WTC11 (cell line): Measurements from ENCODE around the gene GDPGP1. TPM values are rescaled to one million over a fixed set of nuclear protein-coding genes. Genes with fewer than 3 reads are reported as not detected.
A peak's percentile ranks its signal among the peaks of the same experiment; 100 is the strongest.

Experiments used
- ATAC-seq: fragments of 200-7000 bp; cut with Tn5 transposase; 2 replicates; pipeline ENCODE4 v1.10.0; 2021; ENCODE audit warnings: mild to moderate bottlenecking, moderate library complexity
- CTCF ChIA-PET: fragments of 300-600 bp; sonication (Branson Sonifier 250); formaldehyde crosslinking; loops from one replicate; lab custom pipeline; 2021; ENCODE audit warnings: antibody characterized with exemption; lab: Charles Lee
- POLR2A ChIA-PET: fragments of 350-600 bp; sonication (Branson Sonifier 250); formaldehyde crosslinking; loops from one replicate; lab custom pipeline; 2021; ENCODE audit warnings: antibody characterized with exemption; lab: Charles Lee
- DNase-seq: peaks from one replicate; pipeline ENCODE4 v3.0.0; 2021; ENCODE audit warnings: low spot score
- H3K27ac Mint-ChIP-seq: 2 replicates; pipeline ENCODE4 v1.8.0; 2021; ENCODE audit warnings: mixed read lengths
- H3K27me3 Mint-ChIP-seq: 2 replicates; pipeline ENCODE4 v1.8.0; 2021; ENCODE audit warnings: low read depth, mild to moderate bottlenecking, moderate library complexity, mixed read lengths
- H3K36me3 Mint-ChIP-seq: 2 replicates; pipeline ENCODE4 v1.8.0; 2021; ENCODE audit warnings: mixed read lengths
- H3K4me1 Mint-ChIP-seq: 2 replicates; pipeline ENCODE4 v1.8.0; 2022; ENCODE audit warnings: mixed read lengths
- H3K4me3 Mint-ChIP-seq: 2 replicates; pipeline ENCODE4 v1.8.0; 2021; ENCODE audit warnings: mild to moderate bottlenecking, moderate library complexity, mixed read lengths
- H3K9me3 Mint-ChIP-seq: 2 replicates; pipeline ENCODE4 v1.8.0; 2021; ENCODE audit warnings: mixed read lengths
- ETV6 ChIP-seq: sonication (generic); formaldehyde crosslinking; IDR thresholded peaks from 2 replicates; pipeline ENCODE4 v1.8.1; 2022; ENCODE audit warnings: mild to moderate bottlenecking, missing genetic modification reagents
- KAT7 ChIP-seq: sonication (generic); formaldehyde crosslinking; IDR thresholded peaks from 2 replicates; pipeline ENCODE4 v1.8.1; 2023; ENCODE audit warnings: missing genetic modification reagents, mild to moderate bottlenecking, borderline replicate concordance
- NFE2L1 ChIP-seq: sonication (generic); formaldehyde crosslinking; IDR thresholded peaks from 2 replicates; pipeline ENCODE4 v1.8.1; 2023; ENCODE audit warnings: missing genetic modification reagents
- NFYB ChIP-seq: sonication (generic); formaldehyde crosslinking; conservative IDR thresholded peaks from 2 replicates; pipeline ENCODE4 v1.8.0; 2022; ENCODE audit warnings: low read depth, missing genetic modification reagents
- NR2C2 ChIP-seq: sonication (generic); formaldehyde crosslinking; IDR thresholded peaks from 2 replicates; pipeline ENCODE4 v1.8.0; 2022; ENCODE audit warnings: mild to moderate bottlenecking, missing genetic modification reagents
- RELA ChIP-seq: sonication (generic); formaldehyde crosslinking; IDR thresholded peaks from 2 replicates; pipeline ENCODE4 v1.8.1; 2022; ENCODE audit warnings: missing genetic modification reagents, mild to moderate bottlenecking, borderline replicate concordance
- RORB ChIP-seq: fragments of 250-450 bp; sonication (Bioruptor Pico); IDR thresholded peaks from 2 replicates; pipeline ENCODE4 v1.9.0; 2021; ENCODE audit warnings: mild to moderate bottlenecking
- SMAD3 ChIP-seq: sonication (generic); formaldehyde crosslinking; IDR thresholded peaks from 2 replicates; pipeline ENCODE4 v1.8.0; 2022; ENCODE audit warnings: missing genetic modification reagents, mild to moderate bottlenecking, borderline replicate concordance
- TCF7 ChIP-seq: sonication (generic); formaldehyde crosslinking; IDR thresholded peaks from 2 replicates; pipeline ENCODE4 v1.8.0; 2022; ENCODE audit warnings: mild to moderate bottlenecking, low read depth, missing genetic modification reagents, moderate library complexity
- TEAD4 ChIP-seq: sonication (generic); formaldehyde crosslinking; IDR thresholded peaks from 2 replicates; pipeline ENCODE4 v1.8.0; 2022; ENCODE audit warnings: mild to moderate bottlenecking, missing genetic modification reagents
- TP53 ChIP-seq: sonication (generic); formaldehyde crosslinking; IDR thresholded peaks from 2 replicates; pipeline ENCODE4 v1.8.1; 2023; ENCODE audit warnings: mild to moderate bottlenecking, missing genetic modification reagents
- ZNF138 ChIP-seq: sonication (generic); formaldehyde crosslinking; conservative IDR thresholded peaks from 2 replicates; pipeline ENCODE4 v1.8.1; 2022; ENCODE audit warnings: mild to moderate bottlenecking, moderate library complexity, missing genetic modification reagents
- ZNF317 ChIP-seq: sonication (generic); formaldehyde crosslinking; IDR thresholded peaks from 2 replicates; pipeline ENCODE4 v1.8.1; 2023; ENCODE audit warnings: low read depth, mild to moderate bottlenecking, moderate library complexity, missing genetic modification reagents, borderline replicate concordance
- ZNF396 ChIP-seq: fragments of 250-450 bp; sonication (Bioruptor Pico); IDR thresholded peaks from 2 replicates; pipeline ENCODE4 v1.8.0; 2021; ENCODE audit warnings: mild to moderate bottlenecking, moderate library complexity, borderline replicate concordance
- ZNF671 ChIP-seq: fragments of 250-450 bp; sonication (Bioruptor Pico); IDR thresholded peaks from 2 replicates; pipeline ENCODE4 v1.8.0; 2021; ENCODE audit warnings: mild to moderate bottlenecking
- total RNA-seq: library from RNA; stranded (reverse); gene quantifications from 3 replicates; pipeline ENCODE4 v1.2.3, GENCODE V29; 2021
- TF ChIP-seq, protein P1 (sequence below): sonication (generic); formaldehyde crosslinking; IDR thresholded peaks from 2 replicates; pipeline ENCODE4 v1.8.0; 2022; ENCODE audit warnings: missing genetic modification reagents
- TF ChIP-seq, protein P2 (sequence below): fragments of 250-450 bp; sonication (Bioruptor Pico); IDR thresholded peaks from 2 replicates; pipeline ENCODE4 v1.9.0; 2021; ENCODE audit warnings: mild to moderate bottlenecking
- TF ChIP-seq, protein P3 (sequence below): fragments of 250-450 bp; sonication (Bioruptor Pico); IDR thresholded peaks from 2 replicates; pipeline ENCODE4 v1.9.0; 2021; ENCODE audit warnings: mild to moderate bottlenecking
- TF ChIP-seq, protein P4 (sequence below): sonication (generic); formaldehyde crosslinking; IDR thresholded peaks from 2 replicates; pipeline ENCODE4 v1.8.1; 2023; ENCODE audit warnings: mild to moderate bottlenecking, missing genetic modification reagents, moderate library complexity
- TF ChIP-seq, protein P5 (sequence below): sonication (generic); formaldehyde crosslinking; conservative IDR thresholded peaks from 2 replicates; pipeline ENCODE4 v1.8.1; 2022; ENCODE audit warnings: mild to moderate bottlenecking, missing genetic modification reagents
- TF ChIP-seq, protein P6 (sequence below): sonication (generic); formaldehyde crosslinking; IDR thresholded peaks from 2 replicates; pipeline ENCODE4 v1.8.1; 2023; ENCODE audit warnings: mild to moderate bottlenecking, missing genetic modification reagents

The GDPGP1 gene
- total RNA-seq, 1 experiment from 2014 or later, result 2.6 TPM

DNA sequence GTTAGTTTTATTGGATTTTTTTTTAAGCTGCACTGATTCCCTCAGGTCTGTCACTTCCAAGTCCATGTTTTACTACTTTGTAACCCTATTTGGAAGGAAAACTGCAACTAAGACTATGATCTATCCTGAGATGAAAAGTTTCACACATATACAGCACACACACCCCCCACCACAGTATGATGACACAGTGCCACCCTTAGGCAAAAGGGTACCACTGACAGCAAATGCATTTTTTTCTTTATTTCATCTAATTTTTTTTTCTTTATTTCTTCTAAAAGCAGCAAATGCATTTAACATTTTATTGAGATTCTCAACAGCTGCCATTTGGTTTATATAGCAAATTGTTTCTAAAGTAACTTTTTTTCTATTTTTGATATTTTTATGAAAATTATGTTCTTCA, 52.7 kb downstream of the GDPGP1 start (continued):
- TF ChIP-seq, protein P1, sequence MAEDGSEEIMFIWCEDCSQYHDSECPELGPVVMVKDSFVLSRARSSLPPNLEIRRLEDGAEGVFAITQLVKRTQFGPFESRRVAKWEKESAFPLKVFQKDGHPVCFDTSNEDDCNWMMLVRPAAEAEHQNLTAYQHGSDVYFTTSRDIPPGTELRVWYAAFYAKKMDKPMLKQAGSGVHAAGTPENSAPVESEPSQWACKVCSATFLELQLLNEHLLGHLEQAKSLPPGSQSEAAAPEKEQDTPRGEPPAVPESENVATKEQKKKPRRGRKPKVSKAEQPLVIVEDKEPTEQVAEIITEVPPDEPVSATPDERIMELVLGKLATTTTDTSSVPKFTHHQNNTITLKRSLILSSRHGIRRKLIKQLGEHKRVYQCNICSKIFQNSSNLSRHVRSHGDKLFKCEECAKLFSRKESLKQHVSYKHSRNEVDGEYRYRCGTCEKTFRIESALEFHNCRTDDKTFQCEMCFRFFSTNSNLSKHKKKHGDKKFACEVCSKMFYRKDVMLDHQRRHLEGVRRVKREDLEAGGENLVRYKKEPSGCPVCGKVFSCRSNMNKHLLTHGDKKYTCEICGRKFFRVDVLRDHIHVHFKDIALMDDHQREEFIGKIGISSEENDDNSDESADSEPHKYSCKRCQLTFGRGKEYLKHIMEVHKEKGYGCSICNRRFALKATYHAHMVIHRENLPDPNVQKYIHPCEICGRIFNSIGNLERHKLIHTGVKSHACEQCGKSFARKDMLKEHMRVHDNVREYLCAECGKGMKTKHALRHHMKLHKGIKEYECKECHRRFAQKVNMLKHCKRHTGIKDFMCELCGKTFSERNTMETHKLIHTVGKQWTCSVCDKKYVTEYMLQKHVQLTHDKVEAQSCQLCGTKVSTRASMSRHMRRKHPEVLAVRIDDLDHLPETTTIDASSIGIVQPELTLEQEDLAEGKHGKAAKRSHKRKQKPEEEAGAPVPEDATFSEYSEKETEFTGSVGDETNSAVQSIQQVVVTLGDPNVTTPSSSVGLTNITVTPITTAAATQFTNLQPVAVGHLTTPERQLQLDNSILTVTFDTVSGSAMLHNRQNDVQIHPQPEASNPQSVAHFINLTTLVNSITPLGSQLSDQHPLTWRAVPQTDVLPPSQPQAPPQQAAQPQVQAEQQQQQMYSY (CRISPR knock-in tag), result no peak
- TF ChIP-seq ZNF317, result no peak

DNA sequence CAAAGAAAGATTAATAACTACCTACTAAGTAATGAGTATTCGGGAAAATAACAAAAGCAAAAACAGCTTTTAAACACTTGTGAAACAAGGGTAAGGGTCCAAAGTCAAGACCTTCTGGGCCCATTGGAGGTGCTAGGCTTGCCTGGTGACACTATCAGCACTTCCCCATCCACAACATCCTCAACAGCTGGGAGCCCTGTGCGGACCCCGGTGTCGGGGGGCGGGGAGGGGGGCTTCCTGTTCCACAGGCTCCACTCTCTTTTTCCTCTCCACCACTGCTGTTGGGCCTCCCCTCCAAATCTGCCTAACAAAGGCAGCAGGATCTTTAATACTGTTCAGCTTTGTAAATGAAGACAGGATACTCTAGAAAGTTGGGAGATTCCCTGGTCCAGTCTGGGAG, 53.1 kb downstream of the GDPGP1 start:
- POLR2A ChIA-PET, result interaction anchor here (0.9 to 1.1 kb wide), 2 partner anchors 21 to 66 kb away, joined by 3 read pairs; partner anchors contain the start of gene NGRN

DNA sequence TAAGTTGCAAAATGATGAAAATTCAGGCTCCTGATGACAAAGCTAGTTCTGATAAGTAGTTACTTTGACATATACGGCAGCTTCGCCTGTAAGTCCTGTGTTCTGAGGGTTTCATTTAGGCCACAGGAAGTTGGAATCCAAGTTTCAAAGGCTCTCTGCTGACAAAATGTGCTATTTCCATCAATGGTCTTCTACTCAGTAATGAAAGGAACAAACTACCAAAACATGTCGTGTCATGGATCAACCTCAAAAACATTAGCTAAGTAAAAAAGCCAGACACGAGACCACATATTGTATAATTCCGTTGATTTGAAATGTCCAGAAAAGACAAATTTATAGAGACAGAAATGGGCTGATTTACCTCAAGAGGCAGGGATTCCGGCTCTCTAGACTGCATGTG, 53.9 kb downstream of the GDPGP1 start:
- ChIA-PET CTCF (interaction anchor here (0.6 to 3.1 kb wide), 6 partner anchors 13 to 487 kb away, joined by 3 to 14 read pairs (median 3); partner anchors contain the start of genes CIB1 and GDPGP1), POLR2A (interaction anchor here (1.1 kb wide), 1 partner anchor 66 kb away, joined by 3 read pairs; no protein-coding TSS in a partner anchor)
- DNase-seq (no peak), ATAC-seq (no peak)
- no peak overlapping the region for H3K4me3 Mint-ChIP-seq
- H3K27me3 Mint-ChIP-seq, result no peaks in the 10 kb centered on the region
- no peaks in the 10 kb centered on the region for H3K36me3 Mint-ChIP-seq
- H3K4me1 Mint-ChIP-seq, result peaks cover 17% of the 10 kb centered on the region
- no peaks in the 10 kb centered on the region for H3K9me3 Mint-ChIP-seq
- H3K27ac Mint-ChIP-seq, result peak overlapping the region; percentile 65
- TF ChIP-seq, protein P2, sequence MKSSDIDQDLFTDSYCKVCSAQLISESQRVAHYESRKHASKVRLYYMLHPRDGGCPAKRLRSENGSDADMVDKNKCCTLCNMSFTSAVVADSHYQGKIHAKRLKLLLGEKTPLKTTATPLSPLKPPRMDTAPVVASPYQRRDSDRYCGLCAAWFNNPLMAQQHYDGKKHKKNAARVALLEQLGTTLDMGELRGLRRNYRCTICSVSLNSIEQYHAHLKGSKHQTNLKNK, result no peak
- TF ChIP-seq TP53 (no peak), ZNF396 (CRISPR knock-in tag) (no peak), KAT7 (no peak), ZNF671 (CRISPR knock-in tag) (no peak), ETV6 (no peak), ZNF317 (no peak), SMAD3 (CRISPR knock-in tag) (no peak)
- TF ChIP-seq, protein P3, sequence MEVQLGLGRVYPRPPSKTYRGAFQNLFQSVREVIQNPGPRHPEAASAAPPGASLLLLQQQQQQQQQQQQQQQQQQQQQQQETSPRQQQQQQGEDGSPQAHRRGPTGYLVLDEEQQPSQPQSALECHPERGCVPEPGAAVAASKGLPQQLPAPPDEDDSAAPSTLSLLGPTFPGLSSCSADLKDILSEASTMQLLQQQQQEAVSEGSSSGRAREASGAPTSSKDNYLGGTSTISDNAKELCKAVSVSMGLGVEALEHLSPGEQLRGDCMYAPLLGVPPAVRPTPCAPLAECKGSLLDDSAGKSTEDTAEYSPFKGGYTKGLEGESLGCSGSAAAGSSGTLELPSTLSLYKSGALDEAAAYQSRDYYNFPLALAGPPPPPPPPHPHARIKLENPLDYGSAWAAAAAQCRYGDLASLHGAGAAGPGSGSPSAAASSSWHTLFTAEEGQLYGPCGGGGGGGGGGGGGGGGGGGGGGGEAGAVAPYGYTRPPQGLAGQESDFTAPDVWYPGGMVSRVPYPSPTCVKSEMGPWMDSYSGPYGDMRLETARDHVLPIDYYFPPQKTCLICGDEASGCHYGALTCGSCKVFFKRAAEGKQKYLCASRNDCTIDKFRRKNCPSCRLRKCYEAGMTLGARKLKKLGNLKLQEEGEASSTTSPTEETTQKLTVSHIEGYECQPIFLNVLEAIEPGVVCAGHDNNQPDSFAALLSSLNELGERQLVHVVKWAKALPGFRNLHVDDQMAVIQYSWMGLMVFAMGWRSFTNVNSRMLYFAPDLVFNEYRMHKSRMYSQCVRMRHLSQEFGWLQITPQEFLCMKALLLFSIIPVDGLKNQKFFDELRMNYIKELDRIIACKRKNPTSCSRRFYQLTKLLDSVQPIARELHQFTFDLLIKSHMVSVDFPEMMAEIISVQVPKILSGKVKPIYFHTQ, result no peak
- TF ChIP-seq, protein P4, sequence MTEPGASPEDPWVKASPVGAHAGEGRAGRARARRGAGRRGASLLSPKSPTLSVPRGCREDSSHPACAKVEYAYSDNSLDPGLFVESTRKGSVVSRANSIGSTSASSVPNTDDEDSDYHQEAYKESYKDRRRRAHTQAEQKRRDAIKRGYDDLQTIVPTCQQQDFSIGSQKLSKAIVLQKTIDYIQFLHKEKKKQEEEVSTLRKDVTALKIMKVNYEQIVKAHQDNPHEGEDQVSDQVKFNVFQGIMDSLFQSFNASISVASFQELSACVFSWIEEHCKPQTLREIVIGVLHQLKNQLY (CRISPR knock-in tag), result no peak

More for the DNA sequence above, 53.1 kb downstream of the GDPGP1 start:
- ATAC-seq (peak; percentile 87), DNase-seq (peak; percentile 67)
- TF ChIP-seq NR2C2 (CRISPR knock-in tag), result no peak
- TF ChIP-seq RORB (CRISPR knock-in tag), result no peak
- no peak for TF ChIP-seq NFYB (CRISPR knock-in tag)
- no peak for TF ChIP-seq RELA (CRISPR knock-in tag)
- no peak for TF ChIP-seq TCF7
- TF ChIP-seq TEAD4 (CRISPR knock-in tag), result no peak
- no peak for TF ChIP-seq NFE2L1
- TF ChIP-seq, protein P5, sequence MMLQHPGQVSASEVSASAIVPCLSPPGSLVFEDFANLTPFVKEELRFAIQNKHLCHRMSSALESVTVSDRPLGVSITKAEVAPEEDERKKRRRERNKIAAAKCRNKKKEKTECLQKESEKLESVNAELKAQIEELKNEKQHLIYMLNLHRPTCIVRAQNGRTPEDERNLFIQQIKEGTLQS (CRISPR knock-in tag), result no peak
- TF ChIP-seq, protein P3, result no peak
- TF ChIP-seq, protein P6, sequence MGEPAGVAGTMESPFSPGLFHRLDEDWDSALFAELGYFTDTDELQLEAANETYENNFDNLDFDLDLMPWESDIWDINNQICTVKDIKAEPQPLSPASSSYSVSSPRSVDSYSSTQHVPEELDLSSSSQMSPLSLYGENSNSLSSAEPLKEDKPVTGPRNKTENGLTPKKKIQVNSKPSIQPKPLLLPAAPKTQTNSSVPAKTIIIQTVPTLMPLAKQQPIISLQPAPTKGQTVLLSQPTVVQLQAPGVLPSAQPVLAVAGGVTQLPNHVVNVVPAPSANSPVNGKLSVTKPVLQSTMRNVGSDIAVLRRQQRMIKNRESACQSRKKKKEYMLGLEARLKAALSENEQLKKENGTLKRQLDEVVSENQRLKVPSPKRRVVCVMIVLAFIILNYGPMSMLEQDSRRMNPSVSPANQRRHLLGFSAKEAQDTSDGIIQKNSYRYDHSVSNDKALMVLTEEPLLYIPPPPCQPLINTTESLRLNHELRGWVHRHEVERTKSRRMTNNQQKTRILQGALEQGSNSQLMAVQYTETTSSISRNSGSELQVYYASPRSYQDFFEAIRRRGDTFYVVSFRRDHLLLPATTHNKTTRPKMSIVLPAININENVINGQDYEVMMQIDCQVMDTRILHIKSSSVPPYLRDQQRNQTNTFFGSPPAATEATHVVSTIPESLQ (CRISPR knock-in tag), result no peak
- no peak for TF ChIP-seq ZNF138
- no peak for TF ChIP-seq ZNF317
- TF ChIP-seq ETV6, result no peak
- no peak for TF ChIP-seq SMAD3 (CRISPR knock-in tag)
- Mint-ChIP-seq H3K36me3 (no peaks in the 10 kb centered on the region), H3K27ac (0 out of 2 replicates have a peak overlapping the region, but pooled peaks have one; percentile 65), H3K4me1 (peaks cover 17% of the 10 kb centered on the region), H3K9me3 (no peaks in the 10 kb centered on the region), H3K27me3 (no peaks in the 10 kb centered on the region), H3K4me3 (peak overlapping the region; percentile 53)
- CTCF ChIA-PET, result interaction anchor here (1.0 to 3.1 kb wide), 6 partner anchors 14 to 144 kb away, joined by 3 to 14 read pairs (median 4); partner anchors contain the start of genes CIB1 and GDPGP1
